Measurements from ENCODE around the gene GOPC.
"Not testable (repeated sequence)": the region's sequence is repeated elsewhere in the genome, so short reads cannot be mapped to it uniquely, and the experiment has no call there.

The GOPC gene

GRCh38 chr6:117602151-117602898 is at the start of gene GOPC:
Gene GOPC, minus strand, starts transcription at chr6:117602511. Its CDS starts 223 bp downstream, at chr6:117602288.
- peak; percentile 87 to 90 for DNase-seq (ENCODE audit: low read depth in 2 of 2)

- DNase-seq (ENCODE audit: low read depth in 2 of 2): not testable (repeated sequence)
These were observed 49.7 kb upstream of the GOPC start for GRCh38 chr6:117651984-117652383.

- DNase-seq (ENCODE audit: low read depth in 2 of 2): no peak
These were observed 40.7 kb upstream of the GOPC start for GRCh38 chr6:117642976-117643375.

- no peak for DNase-seq (ENCODE audit: low read depth in 2 of 2)
These were observed 35.5 kb upstream of the GOPC start for GRCh38 chr6:117637770-117638169.

- DNase-seq (ENCODE audit: low read depth in 2 of 2): no peak
These were observed 26.9 kb upstream of the GOPC start for GRCh38 chr6:117629119-117629660.

- DNase-seq (ENCODE audit: low read depth in 2 of 2): no peak
These were observed 25.2 kb upstream of the GOPC start for GRCh38 chr6:117627533-117627932.

- DNase-seq (ENCODE audit: low read depth in 2 of 2): no peak
These were observed 22.7 kb upstream of the GOPC start for GRCh38 chr6:117624869-117625481.

GRCh38 chr6:117619178-117619577 is 16.9 kb upstream of the GOPC start:
- no peak for DNase-seq (ENCODE audit: low read depth in 2 of 2)

- no peak for DNase-seq (ENCODE audit: low read depth in 2 of 2)
These were observed 15.1 kb upstream of the GOPC start for GRCh38 chr6:117617210-117618035.

- DNase-seq (ENCODE audit: low read depth in 2 of 2): peak in 1 of 2 experiments; percentile 5
These were observed 14.3 kb upstream of the GOPC start for GRCh38 chr6:117616391-117617209.

GRCh38 chr6:117615750-117616390 is 13.6 kb upstream of the GOPC start:
- no peak for DNase-seq (ENCODE audit: low read depth in 2 of 2)

- DNase-seq (ENCODE audit: low read depth in 2 of 2): no peak
These were observed 11.7 kb upstream of the GOPC start for GRCh38 chr6:117613920-117614560.

- no peak for DNase-seq (ENCODE audit: low read depth in 2 of 2)
These were observed 5.2 kb upstream of the GOPC start for GRCh38 chr6:117607511-117607910.

GRCh38 chr6:117605169-117605826 is 3.0 kb upstream of the GOPC start:
- no peak for DNase-seq (ENCODE audit: low read depth in 2 of 2)

GRCh38 chr6:117603821-117604220 is 1.5 kb upstream of the GOPC start:
- DNase-seq (ENCODE audit: low read depth in 2 of 2): no peak

- DNase-seq (ENCODE audit: low read depth in 2 of 2): no peak
These were observed 733 bp upstream of the GOPC start for GRCh38 chr6:117602899-117603588.

GRCh38 chr6:117601811-117602150 is 530 bp downstream of the GOPC start:
- no peak for DNase-seq (ENCODE audit: low read depth in 2 of 2)

GRCh38 chr6:117600008-117600743 is 2.1 kb downstream of the GOPC start:
- DNase-seq (ENCODE audit: low read depth in 2 of 2): no peak

- no peak for DNase-seq (ENCODE audit: low read depth in 2 of 2)
These were observed 4.6 kb downstream of the GOPC start for GRCh38 chr6:117597755-117598154.
